Hematopoietic multipotent progenitor cell treated with erythropoietin and hydrocortisone succinate and interleukin-3 and kit ligand, for 8 days (in vitro differentiated cells): ENCODE data around the gene CD74.
"Not testable (repeated sequence)": the region's sequence is repeated elsewhere in the genome, so short reads cannot be mapped to it uniquely, and the experiment has no call there.

Experiments
- DNase-seq: peaks from one replicate; pipeline ENCODE4 v3.0.0-alpha.2; 2015

CD74 gene

GRCh38 chr5:150412319-150413175 is at the start of gene CD74:
Gene CD74 (minus strand): TSS chr5:150412910. CDS start chr5:150412749, 161 bp downstream.
- peak; percentile 72 for DNase-seq

DNA sequence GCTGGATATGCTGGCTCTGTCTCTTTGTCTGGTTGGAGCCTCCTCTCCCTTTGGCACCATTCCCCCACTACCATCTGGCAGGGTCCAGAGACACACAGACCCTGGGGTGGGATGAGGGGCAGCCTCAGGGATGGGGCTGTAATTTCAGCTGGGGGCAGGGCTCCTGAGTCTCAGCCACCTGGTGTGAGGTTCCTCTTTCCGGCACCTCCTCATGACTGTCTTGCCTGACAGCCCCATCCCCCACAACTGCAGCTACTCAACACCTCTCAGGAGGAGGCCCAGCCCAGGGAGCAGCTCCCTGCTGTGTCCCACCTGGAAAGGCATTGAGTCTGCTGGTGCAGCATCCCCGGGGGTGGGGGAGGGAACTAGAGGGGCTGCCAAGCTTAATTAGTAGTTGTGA is 48.5 kb upstream of the CD74 start:
- no peak for DNase-seq

DNA sequence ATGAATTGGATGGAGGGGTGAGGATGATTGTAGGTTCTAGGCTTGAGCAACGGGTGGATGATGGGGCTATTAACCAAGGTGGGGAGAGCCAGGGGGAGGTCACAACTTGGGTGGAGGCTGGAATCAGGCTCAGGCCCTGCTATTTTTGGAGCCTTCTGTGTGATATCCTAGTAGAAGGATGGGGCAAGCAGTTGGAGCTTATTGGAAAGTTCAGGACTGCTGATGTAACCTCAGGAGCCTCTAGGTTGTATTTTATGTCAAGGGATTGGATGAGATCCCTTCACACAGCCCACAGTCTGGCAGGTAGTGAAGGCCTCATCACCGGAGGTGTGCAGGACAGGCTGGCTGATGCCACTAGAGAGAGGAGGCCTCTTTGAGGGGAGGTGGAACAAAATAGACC is 48.1 kb upstream of the CD74 start:
- DNase-seq = no peak

GRCh38 chr5:150458802-150459557 is 46.3 kb upstream of the CD74 start:
- DNase-seq = peak; percentile 57

DNA sequence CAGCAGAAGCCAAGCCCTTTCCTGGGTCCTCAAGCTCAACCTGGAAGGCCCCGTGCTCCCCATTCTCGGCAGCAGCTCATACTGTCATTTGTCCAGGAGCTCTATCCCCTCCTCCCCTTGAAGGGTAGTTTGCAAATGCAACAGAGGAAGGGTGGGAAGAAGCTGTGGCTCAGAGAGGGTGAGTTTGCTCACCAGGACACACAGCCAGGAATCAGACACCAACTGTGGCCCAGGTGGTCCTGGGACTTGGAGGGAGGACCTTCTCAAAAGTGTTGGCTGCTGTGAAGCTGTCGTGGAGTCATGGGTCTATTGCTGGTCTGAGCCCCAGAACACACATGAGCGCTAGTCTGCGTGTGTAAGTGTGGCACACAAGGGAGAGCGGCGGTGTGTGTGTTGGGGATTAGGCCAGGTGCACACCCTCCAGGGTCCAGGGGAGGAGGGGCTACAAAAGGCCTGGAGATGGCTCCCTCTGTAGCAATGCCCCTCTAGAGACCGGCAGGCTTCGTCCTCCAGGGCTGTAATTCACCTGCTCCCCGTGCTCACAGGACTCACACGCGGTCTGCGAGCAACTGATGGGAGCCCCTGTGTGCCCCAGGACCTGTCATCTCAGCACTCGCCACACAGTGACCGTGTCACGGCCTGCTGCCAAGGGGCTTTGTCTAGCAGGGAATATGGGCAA is 45.0 kb upstream of the CD74 start:
- DNase-seq = no peak

DNA sequence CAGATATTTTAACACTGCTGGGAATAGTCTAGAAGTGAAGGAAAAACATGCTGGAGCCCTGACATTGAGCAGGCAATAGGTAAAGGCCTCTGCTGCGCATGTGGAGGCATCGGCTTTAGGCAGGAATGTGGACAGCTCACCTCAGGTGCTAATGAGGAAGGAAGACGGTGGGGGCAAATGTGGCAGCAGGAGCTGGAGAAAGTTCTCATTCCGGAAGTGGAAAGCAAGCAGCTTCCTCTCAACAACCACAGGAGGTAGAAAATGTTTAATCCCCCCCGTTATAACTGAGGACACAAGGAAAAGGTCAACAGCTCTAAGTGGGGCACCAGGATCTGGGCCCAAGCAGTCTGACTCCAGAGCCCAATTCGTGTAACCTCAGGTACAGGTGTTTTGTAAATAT is 44.4 kb upstream of the CD74 start:
- DNase-seq = no peak

DNA sequence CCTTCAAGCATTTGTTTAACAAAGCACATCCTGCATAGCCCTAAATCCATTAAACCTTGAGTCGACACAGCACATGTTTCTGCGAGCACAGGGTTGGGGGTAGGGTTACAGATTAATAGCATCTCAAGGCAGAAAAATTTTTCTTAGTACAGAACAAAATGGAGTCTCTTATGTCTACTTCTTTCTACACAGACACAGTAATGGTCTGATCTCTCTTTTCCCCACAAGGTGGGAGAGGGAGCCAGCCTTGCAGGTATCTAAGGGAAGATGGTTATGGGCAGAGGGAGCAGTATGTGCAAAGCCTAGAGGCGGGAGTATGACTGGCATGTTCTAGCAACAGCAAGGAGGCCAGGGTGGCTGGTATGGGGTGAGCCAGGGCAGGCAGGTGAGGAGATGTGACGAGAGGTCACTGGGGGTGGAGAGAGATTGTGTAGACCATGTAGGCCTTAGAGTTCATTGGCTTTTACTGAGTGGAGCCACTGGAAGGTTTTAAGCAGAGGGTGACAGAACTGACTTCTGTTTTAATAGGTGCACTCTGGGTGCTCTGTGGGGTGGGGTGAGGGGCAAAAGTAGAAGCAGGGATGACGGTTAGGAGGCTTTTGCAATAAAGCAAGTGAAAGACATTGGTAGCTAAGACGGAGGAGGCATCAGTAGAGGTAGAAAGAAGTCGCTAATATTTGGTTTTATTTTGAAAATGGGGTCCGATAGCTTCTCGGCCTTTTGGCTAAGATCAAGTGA is 42.0 kb upstream of the CD74 start:
- no peak for DNase-seq

DNA sequence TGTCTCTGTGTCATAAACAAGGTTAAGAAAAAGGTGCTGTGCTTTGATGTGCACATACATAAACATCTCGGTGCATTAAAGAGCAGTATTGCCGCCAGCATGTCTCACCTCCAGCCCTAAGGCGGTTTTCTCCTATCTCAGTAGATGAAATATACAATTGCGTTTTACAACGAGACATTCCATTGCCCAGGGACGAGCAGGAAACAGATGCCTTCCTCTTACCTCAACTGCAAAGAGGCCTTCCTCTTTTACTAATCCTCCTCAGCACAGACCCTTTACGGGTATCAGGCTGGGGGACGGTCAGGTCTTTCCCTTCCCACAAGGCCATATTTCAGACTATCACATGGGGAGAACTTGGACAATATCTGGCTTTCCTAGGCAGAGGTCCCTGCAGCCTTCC is 41.3 kb upstream of the CD74 start:
- DNase-seq = not testable (repeated sequence)

DNA sequence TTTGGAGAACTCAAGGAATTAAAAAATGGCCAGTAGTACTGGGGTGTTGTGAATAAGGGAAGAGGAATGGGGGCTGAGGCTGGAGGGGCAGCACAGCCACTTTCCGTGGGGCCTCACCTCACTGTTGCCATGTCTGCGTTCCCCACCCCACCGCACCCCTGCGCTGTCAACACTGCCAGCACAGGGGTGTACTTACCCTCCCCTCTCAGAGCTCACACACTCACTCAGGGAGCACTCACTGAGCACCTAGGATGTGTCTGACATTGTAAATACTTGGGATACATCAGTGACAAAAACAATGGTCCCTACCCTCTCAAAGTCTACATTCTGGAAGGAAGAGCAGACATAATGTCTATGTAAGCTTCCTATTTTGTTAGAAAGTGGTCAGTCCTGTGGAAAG is 40.2 kb upstream of the CD74 start:
- no peak for DNase-seq

- DNase-seq = no peak
Observed at GRCh38 chr5:150451594-150451993, 38.9 kb upstream of the CD74 start.

- peak; percentile 94 for DNase-seq
Observed at GRCh38 chr5:150449517-150450339, 37.0 kb upstream of the CD74 start, which contains the start of gene RPS14. Gene RPS14 (minus strand): TSS chr5:150449739. CDS start chr5:150447733, 2,006 bp downstream.

DNA sequence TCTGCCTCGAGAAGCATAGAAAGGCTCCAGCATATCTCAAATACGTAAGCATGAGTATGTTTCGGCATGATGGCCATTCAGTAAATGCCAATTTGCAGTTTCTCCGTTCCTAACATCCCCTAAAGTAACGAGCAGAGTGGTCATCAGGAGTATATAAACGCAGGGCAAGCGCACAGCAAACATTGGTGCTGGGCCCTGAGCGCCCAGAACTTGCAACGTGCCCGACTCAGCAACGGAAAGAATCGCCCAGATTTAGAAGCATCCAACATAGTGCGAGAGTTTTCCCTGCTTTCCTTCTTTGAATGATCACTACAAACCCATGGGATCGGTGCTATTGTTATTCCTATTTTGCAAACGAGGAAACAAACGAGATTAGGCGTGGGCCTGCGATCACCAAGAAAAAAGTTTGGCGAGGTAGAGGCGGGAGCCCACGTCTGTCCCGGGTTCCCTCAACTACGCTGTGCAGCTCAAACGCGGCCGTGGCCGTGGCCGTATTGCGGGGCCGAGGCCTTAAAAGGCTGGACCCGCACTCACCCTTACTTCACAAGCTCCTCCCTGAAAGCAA is 36.3 kb upstream of the CD74 start:
- DNase-seq = peak; percentile 36

DNA sequence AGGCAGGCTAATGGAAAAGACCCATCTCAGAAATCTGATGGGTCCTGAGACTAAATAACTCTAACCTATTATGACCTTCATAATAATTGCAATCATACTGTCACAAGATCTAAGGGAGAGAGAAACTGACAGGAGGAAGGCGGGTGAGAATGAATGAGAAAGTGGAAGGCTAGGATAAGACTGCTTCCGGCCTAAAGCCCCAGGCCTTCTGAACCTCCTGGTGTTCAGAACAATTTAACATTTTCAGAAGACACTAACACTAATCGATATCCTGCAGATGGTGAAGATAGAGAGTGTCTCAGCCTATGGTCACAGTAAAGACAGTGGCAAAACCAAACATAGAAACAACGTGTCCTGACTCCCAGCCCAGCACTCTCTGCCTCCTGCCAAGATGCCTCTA is 35.6 kb upstream of the CD74 start:
- DNase-seq = peak; percentile 49

DNA sequence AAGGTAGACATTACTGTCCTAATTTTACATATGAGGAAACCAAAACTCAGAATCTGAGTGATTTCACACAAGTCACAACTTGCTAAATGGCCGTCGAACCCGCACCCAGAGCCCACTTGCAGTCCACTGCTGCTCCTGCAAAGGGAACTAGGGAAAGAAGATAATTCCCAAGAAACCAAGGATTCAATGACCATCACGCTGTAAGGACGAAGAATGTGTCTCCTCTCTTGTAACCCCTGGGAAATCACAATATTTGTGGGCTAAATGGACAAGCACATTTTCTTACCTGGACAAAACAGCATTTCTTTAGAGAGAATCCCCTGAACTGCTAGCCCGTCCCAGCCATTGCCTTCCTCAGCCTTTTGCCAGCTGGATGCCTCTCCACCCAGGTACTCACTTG is 34.5 kb upstream of the CD74 start:
- no peak for DNase-seq

- DNase-seq = no peak
Observed at GRCh38 chr5:150446583-150446982, 33.9 kb upstream of the CD74 start.

GRCh38 chr5:150446088-150446487 is 33.4 kb upstream of the CD74 start:
- no peak for DNase-seq

DNA sequence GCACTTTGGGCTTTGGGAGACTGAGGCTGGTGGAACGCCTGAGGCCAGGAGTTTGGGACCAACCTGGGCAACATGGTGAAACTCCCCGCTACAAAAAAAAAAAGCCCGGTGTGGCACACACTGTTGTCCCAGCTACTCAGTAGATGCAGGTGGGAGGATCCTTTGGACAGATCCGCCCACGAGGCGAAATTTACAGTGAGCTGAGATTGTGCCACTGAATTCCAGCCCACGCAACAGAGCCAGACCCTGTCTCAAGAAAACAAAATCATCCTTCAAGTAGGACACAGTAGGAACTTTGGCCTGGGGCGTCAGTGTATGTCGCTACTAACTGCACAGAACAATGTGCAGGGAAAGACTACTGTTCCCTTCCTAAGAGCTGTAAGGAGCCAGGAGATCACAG is 32.1 kb upstream of the CD74 start:
- no peak for DNase-seq

GRCh38 chr5:150443242-150444075 is 30.7 kb upstream of the CD74 start:
- DNase-seq = peak; percentile 24

DNA sequence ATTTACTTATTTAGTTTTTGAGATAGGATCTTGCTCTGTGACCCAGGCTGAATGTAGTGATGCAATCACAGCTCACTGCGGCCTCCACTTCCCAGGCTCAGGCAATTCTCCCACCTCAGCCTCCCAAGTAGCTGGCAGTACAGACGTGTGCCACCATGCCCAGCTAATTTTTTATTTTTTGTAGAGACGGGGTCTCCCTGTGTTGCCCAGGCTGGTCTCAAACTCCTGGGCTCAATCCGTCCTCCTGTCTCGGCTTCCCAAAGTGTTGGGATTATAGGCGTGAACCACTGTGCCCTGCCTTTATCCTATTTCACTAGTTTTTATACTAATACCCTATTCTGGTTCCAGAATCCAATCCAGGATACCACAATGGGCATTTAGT is 30.0 kb upstream of the CD74 start:
- no peak for DNase-seq
